Breast epithelium (tissue), 3 donors: ENCODE data around the gene TBC1D14.

Source experiments
- POLR2A ChIP-seq: fragments of 450-650 bp; IDR thresholded peaks from one replicate; pipeline ENCODE4 v1.6.1; 2016; ENCODE audit warnings: antibody characterized with exemption, mild to moderate bottlenecking, moderate library complexity
- POLR2AphosphoS5 ChIP-seq, 3 donors: sonication (generic); formaldehyde crosslinking; IDR thresholded peaks; one replicate each; pipeline ENCODE4 v1.6.1; 2017; ENCODE audit warnings: antibody characterized with exemption in 3 of 3
- TF ChIP-seq, protein P1 (sequence below), 3 donors: fragments of 450-650 bp; IDR thresholded peaks; one replicate each; pipeline ENCODE4 v1.5.1; 2016 to 2017; ENCODE audit warnings: antibody characterized with exemption in 3 of 3, mild to moderate bottlenecking in 3 of 3, moderate library complexity in 3 of 3

DNA sequence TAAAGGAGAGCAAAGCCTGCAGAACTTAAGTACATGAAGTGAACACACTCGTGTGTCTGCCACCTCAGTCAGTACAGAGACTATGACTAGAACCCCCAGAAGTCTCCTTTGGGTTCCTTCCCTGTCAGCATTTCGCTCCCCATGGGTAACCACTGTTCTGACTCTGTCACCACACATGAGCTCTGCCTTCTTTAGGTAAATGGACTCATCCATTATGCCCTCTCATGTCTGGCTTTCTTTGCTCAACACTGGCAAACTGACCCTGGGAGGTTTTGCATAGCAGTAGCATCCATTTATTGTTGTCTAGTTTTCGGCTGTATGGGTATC, 38.5 kb downstream of the TBC1D14 start:
- TF ChIP-seq POLR2AphosphoS5 (IDR thresholded peaks at IDR 0.05) (no peak), POLR2A (no peak)
- TF ChIP-seq, protein P1, sequence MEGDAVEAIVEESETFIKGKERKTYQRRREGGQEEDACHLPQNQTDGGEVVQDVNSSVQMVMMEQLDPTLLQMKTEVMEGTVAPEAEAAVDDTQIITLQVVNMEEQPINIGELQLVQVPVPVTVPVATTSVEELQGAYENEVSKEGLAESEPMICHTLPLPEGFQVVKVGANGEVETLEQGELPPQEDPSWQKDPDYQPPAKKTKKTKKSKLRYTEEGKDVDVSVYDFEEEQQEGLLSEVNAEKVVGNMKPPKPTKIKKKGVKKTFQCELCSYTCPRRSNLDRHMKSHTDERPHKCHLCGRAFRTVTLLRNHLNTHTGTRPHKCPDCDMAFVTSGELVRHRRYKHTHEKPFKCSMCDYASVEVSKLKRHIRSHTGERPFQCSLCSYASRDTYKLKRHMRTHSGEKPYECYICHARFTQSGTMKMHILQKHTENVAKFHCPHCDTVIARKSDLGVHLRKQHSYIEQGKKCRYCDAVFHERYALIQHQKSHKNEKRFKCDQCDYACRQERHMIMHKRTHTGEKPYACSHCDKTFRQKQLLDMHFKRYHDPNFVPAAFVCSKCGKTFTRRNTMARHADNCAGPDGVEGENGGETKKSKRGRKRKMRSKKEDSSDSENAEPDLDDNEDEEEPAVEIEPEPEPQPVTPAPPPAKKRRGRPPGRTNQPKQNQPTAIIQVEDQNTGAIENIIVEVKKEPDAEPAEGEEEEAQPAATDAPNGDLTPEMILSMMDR (IDR thresholded peaks at IDR 0.05): no peak
